Gastroesophageal sphincter (tissue), 4 donors: Measurements from ENCODE around the gene MAGEF1. TPM values are rescaled to one million over a fixed set of nuclear protein-coding genes. Genes with fewer than 3 reads are reported as not detected.

Source experiments
- ATAC-seq: fragments of 150-250 bp; one replicate; pipeline ENCODE4 v1.9.1; 2016; ENCODE audit warnings: mild to moderate bottlenecking, moderate library complexity
- H3K27ac ChIP-seq, 4 donors: fragments of 200-600 bp; sonication (generic) in 3 of 4; 1 replicate in 3 of 4; 2 replicates in 1 of 4; pipeline ENCODE4 v1.5.1; 2016 to 2019
- H3K27me3 ChIP-seq: fragments of 200-600 bp; sonication (generic); one replicate; pipeline ENCODE4 v1.5.1; 2019
- H3K36me3 ChIP-seq, 2 donors: fragments of 200-600 bp; sonication (generic); one replicate each; pipeline ENCODE4 v1.5.1; 2019; ENCODE audit warnings: control low read depth in 1 of 2
- H3K4me1 ChIP-seq, 3 donors: fragments of 200-600 bp; sonication (generic); 1 replicate in 2 of 3; 2 replicates in 1 of 3; pipeline ENCODE4 v1.5.1; 2016 to 2019; ENCODE audit warnings: control low read depth in 2 of 3
- H3K4me3 ChIP-seq, 2 donors: fragments of 200-600 bp; sonication (generic); one replicate each; pipeline ENCODE4 v1.5.1; 2019; ENCODE audit warnings: mild to moderate bottlenecking in 1 of 2, moderate library complexity in 1 of 2
- H3K9me3 ChIP-seq, 3 donors: fragments of 200-600 bp; sonication (generic); one replicate each; pipeline ENCODE4 v1.5.1; 2017 to 2019; ENCODE audit warnings: control low read depth in 2 of 3
- EP300 ChIP-seq: sonication (generic); formaldehyde crosslinking; IDR thresholded peaks from one replicate; pipeline ENCODE4 v1.6.1; 2017; ENCODE audit warnings: antibody characterized with exemption, mild to moderate bottlenecking
- POLR2A ChIP-seq, 2 donors: fragments of 450-650 bp; IDR thresholded peaks; one replicate each; pipeline ENCODE4 v1.6.1; 2017; ENCODE audit warnings: antibody characterized with exemption in 2 of 2, mild to moderate bottlenecking in 2 of 2, moderate library complexity in 1 of 2
- POLR2AphosphoS5 ChIP-seq: sonication (generic); formaldehyde crosslinking; IDR thresholded peaks from one replicate; pipeline ENCODE4 v1.6.1; 2017; ENCODE audit warnings: antibody characterized with exemption
- WGBS, 2 donors: methylation state at CpG; one replicate each; pipeline ENCODE4 v1.1.5; 2018; ENCODE audit warnings: low coverage in 1 of 2; 5-methylcytosine and 5-hydroxymethylcytosine counted together
- total RNA-seq, 4 donors: library from RNA; depleted of rRNA; stranded (reverse); fragments of >200 nt; gene quantifications; one replicate each; pipeline ENCODE4 v1.1.0, GENCODE V29; 2016
- TF ChIP-seq, protein P1 (sequence below), 4 experiments: fragments of 200-600 bp in 2 of 4; fragments of 450-650 bp in 2 of 4; sonication (generic) in 1 of 4; IDR thresholded peaks; one replicate each; pipeline ENCODE4 v1.5.1; 2017 to 2019; ENCODE audit warnings: antibody characterized with exemption in 4 of 4, mild to moderate bottlenecking in 2 of 4, moderate library complexity in 2 of 4

MAGEF1 gene
- total RNA-seq, 4 donors from 2014 or later = 36.9 to 47.8 (median 41.9) TPM

DNA sequence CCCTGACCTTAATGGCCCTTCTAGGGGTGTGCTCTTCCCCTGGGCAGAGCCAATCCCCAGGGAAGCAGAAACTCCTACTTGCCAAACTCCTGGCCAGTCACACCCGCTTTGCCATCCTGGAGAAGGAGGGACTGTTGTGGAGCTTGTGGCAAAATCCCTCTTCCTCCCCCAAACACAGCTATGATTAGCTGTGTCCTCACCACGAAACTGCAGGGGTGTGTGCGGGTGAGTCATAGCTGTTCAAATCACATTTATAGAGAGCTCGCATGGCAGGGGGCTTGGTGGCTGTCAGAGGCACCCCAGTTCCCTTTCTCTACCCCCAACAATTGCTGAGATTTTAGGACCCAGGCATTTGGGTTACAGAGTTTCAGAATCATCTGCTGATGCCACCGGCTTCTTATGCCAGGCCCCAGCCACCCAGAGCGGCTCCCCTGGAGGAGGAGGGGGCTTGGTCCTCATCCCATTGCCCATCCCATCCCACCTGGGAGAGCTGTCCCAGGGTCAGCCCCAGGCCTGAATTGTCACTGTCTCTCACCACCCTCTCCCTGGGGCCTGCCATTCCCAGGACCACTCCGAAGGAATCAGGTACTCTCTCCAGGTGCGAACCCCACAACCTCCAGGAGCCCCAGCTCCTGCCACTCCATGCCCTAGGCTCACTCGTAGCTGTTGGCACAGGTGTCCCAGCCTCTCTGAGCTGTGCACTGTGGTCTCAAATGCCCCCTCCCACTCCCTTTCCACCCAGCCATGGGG, 28.8 kb upstream of the MAGEF1 start:
- Histone ChIP-seq H3K36me3 (no peaks in the 10 kb centered on the region), H3K4me3 (no peak overlapping the region), H3K27me3 (no peaks in the 10 kb centered on the region), H3K4me1 (peaks cover 0 to 11% (median 0%) of the 10 kb centered on the region in 3 donors), H3K9me3 (no peaks in the 10 kb centered on the region), H3K27ac (no peak overlapping the region)
- no peak for ATAC-seq
- TF ChIP-seq, protein P1, sequence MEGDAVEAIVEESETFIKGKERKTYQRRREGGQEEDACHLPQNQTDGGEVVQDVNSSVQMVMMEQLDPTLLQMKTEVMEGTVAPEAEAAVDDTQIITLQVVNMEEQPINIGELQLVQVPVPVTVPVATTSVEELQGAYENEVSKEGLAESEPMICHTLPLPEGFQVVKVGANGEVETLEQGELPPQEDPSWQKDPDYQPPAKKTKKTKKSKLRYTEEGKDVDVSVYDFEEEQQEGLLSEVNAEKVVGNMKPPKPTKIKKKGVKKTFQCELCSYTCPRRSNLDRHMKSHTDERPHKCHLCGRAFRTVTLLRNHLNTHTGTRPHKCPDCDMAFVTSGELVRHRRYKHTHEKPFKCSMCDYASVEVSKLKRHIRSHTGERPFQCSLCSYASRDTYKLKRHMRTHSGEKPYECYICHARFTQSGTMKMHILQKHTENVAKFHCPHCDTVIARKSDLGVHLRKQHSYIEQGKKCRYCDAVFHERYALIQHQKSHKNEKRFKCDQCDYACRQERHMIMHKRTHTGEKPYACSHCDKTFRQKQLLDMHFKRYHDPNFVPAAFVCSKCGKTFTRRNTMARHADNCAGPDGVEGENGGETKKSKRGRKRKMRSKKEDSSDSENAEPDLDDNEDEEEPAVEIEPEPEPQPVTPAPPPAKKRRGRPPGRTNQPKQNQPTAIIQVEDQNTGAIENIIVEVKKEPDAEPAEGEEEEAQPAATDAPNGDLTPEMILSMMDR (IDR thresholded peaks at IDR 0.05) = no peak
- TF ChIP-seq POLR2AphosphoS5 (no peak), POLR2A (IDR thresholded peaks at IDR 0.05) (no peak), EP300 (no peak)
- WGBS, 2 donors = 100% methylated on average over 2 of the region's 9 CpGs

DNA sequence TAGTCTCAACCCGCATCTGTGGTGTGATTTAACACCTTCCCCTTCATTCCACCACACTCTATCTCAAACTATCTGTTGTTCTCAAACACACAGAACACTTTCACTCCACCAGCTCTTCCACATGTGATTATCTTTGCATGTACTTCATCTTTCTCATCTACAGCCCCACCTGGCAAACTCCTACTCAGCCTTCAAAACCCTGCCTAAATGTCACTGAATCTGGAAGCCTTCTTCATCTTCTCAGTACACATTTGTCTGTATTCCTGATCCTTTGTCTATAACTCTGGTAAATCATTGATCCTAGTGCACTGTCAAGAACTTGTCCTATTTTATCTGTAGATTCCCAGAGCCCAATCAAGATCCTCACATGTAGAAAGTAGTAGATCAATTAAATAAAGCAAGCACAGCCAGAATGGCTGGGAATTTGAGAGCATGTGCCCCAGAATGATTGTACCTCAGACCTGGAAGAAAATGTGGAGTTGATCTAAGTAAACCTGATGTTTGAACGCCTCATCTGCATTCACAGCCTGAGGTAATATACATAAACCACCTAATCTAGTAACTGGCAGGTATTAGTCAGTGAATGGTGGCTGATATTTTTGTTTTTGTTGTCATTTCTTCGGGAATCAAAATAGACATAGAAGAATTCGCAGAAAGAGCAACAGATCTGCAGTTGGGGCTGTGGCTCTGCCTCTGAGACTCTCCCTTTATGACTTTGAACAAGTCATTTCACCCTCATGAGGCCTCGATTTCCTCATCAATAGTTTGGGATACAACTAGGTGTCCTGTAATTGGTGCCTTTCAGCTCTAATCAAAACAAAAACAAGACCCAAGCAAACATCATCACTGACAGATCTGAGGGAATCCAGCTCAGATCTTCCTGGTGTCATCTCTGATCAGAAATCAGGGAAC, 28.0 kb upstream of the MAGEF1 start:
- Histone ChIP-seq H3K27me3 (peaks cover 1% of the 10 kb centered on the region), H3K36me3 (no peaks in the 10 kb centered on the region), H3K27ac (no peak overlapping the region), H3K4me1 (peaks cover 0 to 11% (median 0%) of the 10 kb centered on the region in 3 donors), H3K4me3 (no peak overlapping the region), H3K9me3 (no peaks in the 10 kb centered on the region)
- ATAC-seq = no peak
- no peak for TF ChIP-seq POLR2AphosphoS5
- 84 to 88% methylated on average over 3 to 5 of the region's 5 CpGs for WGBS, 2 donors

DNA sequence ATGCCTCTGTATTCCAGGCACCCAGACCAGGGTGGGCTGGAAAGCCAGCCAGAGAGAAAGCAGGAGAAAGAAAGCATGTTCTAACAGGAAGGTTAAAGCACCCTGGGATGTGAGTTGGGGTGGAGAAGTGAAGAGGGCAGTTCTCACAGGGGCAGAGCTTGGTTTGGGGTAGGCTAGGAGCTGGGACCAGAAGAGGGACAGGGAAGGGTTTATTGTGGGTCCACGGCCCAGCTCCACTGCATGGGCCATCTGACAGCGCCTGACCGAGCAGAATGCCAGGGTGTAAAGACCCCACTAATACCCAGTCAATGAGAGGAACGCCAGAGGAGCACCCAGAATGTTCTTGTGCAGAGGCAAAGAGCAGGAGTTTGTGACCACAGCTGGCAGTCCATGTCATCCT, 27.1 kb upstream of the MAGEF1 start:
- Histone ChIP-seq H3K9me3 (no peaks in the 10 kb centered on the region), H3K36me3 (no peaks in the 10 kb centered on the region), H3K4me3 (no peak overlapping the region), H3K27ac (no peak overlapping the region), H3K27me3 (peaks cover 3% of the 10 kb centered on the region), H3K4me1 (peaks cover 0 to 11% (median 0%) of the 10 kb centered on the region in 3 donors)
- WGBS, 2 donors = 97 to 100% methylated on average over 3 to 4 of the region's 4 CpGs
- TF ChIP-seq, protein P1 (IDR thresholded peaks at IDR 0.05) = no peak
- TF ChIP-seq POLR2AphosphoS5 (no peak), POLR2A (IDR thresholded peaks at IDR 0.05) (no peak), EP300 (no peak)
- ATAC-seq = no peak

DNA sequence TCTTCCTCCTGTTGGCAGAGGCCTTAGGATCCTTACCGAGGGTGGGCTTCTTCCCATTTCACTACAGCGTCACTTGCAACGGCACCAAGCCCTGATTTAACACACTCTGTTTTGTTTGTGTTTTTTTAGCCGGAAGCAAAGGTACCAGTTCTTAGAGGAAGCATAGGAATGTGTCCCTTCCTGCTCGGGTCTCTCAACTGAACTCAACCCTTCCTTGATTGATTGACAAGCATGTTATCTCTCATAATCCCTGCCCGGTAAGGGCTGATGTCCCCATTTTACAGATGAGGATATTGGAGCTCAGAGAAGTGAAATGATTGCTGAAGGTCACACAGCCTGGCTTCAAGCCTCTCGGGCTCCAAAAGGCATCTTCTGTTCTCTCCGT, 26.6 kb upstream of the MAGEF1 start:
- WGBS, 2 donors = 73% methylated on average over 7 of the region's 8 CpGs; no CpG with 5 or more reads in 1 of the 2 donors
- no peak for TF ChIP-seq EP300
- TF ChIP-seq POLR2A (IDR thresholded peaks at IDR 0.05) = no peak
- TF ChIP-seq, protein P1 (IDR thresholded peaks at IDR 0.05) = no peak
- TF ChIP-seq POLR2AphosphoS5 = no peak
- H3K9me3 ChIP-seq = no peaks in the 10 kb centered on the region
- H3K4me1 ChIP-seq = peaks cover 0 to 11% (median 0%) of the 10 kb centered on the region in 3 donors
- no peak overlapping the region for H3K4me3 ChIP-seq
- peaks cover 3% of the 10 kb centered on the region for H3K27me3 ChIP-seq
- no peaks in the 10 kb centered on the region for H3K36me3 ChIP-seq
- no peak overlapping the region for H3K27ac ChIP-seq
- ATAC-seq = no peak

DNA sequence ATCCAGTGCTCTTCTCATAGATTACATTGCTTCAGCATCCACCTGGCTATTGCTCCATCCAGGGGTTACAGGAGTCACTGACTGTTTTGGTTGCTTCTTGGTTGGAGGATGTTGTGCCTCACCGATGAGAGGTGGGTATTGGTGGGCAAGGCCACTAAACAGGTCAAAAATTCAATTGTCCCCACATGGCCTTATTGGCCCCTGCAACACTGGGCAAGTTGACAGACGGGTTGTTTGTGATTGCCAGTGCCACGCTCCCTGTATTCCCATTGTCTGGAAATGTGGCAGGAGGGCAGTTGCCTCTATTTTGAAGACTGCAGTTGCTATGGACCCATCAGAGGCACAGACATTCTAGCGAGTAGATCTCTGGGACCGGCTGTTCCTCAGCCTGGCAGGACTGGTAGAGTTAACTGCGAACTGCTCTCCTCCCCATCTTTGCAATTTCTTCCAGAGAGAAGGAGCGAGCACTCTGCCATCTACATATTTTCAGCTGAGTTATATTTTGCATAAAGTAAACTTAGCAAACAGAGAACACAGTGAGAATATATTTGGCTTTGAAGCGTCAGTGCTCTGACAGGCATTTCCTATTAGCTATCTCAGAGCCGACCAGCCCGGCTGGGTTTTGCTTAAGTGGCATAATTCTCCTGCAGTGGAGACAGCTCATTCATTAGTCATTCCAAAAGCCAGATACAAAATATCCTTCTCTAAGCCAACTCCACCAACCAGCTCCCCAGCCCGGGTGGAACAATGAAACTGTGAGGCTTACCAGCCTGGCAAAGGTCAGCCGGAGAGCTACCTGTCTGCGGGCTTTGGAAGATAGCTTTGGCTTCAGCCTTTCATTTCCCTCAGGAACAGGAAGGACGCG, 26.0 kb upstream of the MAGEF1 start:
- Histone ChIP-seq H3K9me3 (no peaks in the 10 kb centered on the region), H3K36me3 (no peaks in the 10 kb centered on the region), H3K4me1 (peaks cover 0 to 11% (median 0%) of the 10 kb centered on the region in 3 donors), H3K27ac (no peak overlapping the region), H3K27me3 (peaks cover 3% of the 10 kb centered on the region), H3K4me3 (no peak overlapping the region)
- 19 to 37% methylated on average over 5 to 9 of the region's 15 CpGs for WGBS, 2 donors
- ATAC-seq = no peak
- TF ChIP-seq EP300 (no peak), POLR2AphosphoS5 (no peak), POLR2A (IDR thresholded peaks at IDR 0.05) (no peak)
- TF ChIP-seq, protein P1 (IDR thresholded peaks at IDR 0.05) = no peak
